IMR-90 (cell line): ENCODE data around the gene TECTB. TPM values are rescaled to one million over a fixed set of nuclear protein-coding genes. Genes with fewer than 3 reads are reported as not detected.

Source experiments
- ATAC-seq: fragments of 200-7000 bp; cut with Tn5 transposase; 2 replicates; pipeline ENCODE4 v1.9.1; 2020; ENCODE audit warnings: low read depth, mild to moderate bottlenecking, moderate library complexity
- BruUV-seq: library from RNA; stranded (reverse); fragments of 400-500 nt; replicated peaks from 2 replicates; lab custom pipeline; 2021; lab: Mats Ljungman, UMichigan
- CTCF ChIA-PET: fragments of 300-600 bp; formaldehyde crosslinking; extraction: SDS; loops from one replicate; lab custom pipeline; 2021; ENCODE audit warnings: antibody characterized with exemption; lab: Yijun Ruan, JAX
- POLR2A ChIA-PET: fragments of 300-600 bp; sonication (Branson Sonifier 250); formaldehyde crosslinking; loops from one replicate; lab custom pipeline; 2022; ENCODE audit warnings: antibody characterized with exemption; ENCODE audit not compliant: unreplicated experiment; lab: Charles Lee
- DNase-seq: peaks from one replicate; pipeline ENCODE4 v3.0.0; 2013
- H2AFZ ChIP-seq: replicated peaks from 2 replicates; pipeline ENCODE3; 2013; ENCODE audit warnings: low read length, mild to moderate bottlenecking; ENCODE audit not compliant: poor library complexity
- H2AK5ac ChIP-seq: 2 replicates; pipeline ENCODE4 v1.6.1; 2013; ENCODE audit warnings: low read depth, low read length, inconsistent platforms
- H2AK9ac ChIP-seq: replicated peaks from 2 replicates; pipeline ENCODE3; 2013; ENCODE audit warnings: mild to moderate bottlenecking, low read depth, low read length, moderate library complexity; ENCODE audit not compliant: poor library complexity
- H2BK120ac ChIP-seq: 2 replicates; pipeline ENCODE4 v1.6.1; 2013; ENCODE audit warnings: low read depth, low read length, inconsistent platforms
- H2BK15ac ChIP-seq: 3 replicates; pipeline ENCODE4 v1.6.1; 2013; ENCODE audit warnings: low read depth, low read length, inconsistent platforms
- H2BK20ac ChIP-seq: 2 replicates; pipeline ENCODE4 v1.6.1; 2013; ENCODE audit warnings: low read depth, mild to moderate bottlenecking, inconsistent platforms, low read length, moderate library complexity
- H2BK5ac ChIP-seq: 2 replicates; pipeline ENCODE4 v1.6.1; 2013; ENCODE audit warnings: mild to moderate bottlenecking, low read depth, low read length, inconsistent platforms; ENCODE audit not compliant: poor library complexity, severe bottlenecking
- H3K14ac ChIP-seq: replicated peaks from 2 replicates; pipeline ENCODE4 v1.6.1; 2013; ENCODE audit warnings: low read depth, low read length, inconsistent platforms
- H3K18ac ChIP-seq: 2 replicates; pipeline ENCODE4 v1.6.1; 2013; ENCODE audit warnings: low read depth, low read length, control low read depth
- H3K23ac ChIP-seq: 2 replicates; pipeline ENCODE4 v1.6.1; 2013; ENCODE audit warnings: low read depth, low read length, inconsistent platforms
- H3K27ac ChIP-seq: 2 replicates; pipeline ENCODE4 v1.5.1; 2013; ENCODE audit warnings: mild to moderate bottlenecking, control low read depth, low read length; ENCODE audit not compliant: insufficient read depth
- H3K27me3 ChIP-seq: 2 replicates; pipeline ENCODE4 v1.6.1; 2013; ENCODE audit warnings: low read length; ENCODE audit not compliant: control insufficient read depth, insufficient read depth
- H3K36me3 ChIP-seq: 2 replicates; pipeline ENCODE4 v1.6.1; 2013; ENCODE audit warnings: low read length, mixed read lengths; ENCODE audit not compliant: control insufficient read depth, insufficient read depth
- H3K4ac ChIP-seq: 2 replicates; pipeline ENCODE4 v1.6.1; 2013; ENCODE audit warnings: low read depth, low read length, inconsistent platforms
- H3K4me1 ChIP-seq: 2 replicates; pipeline ENCODE4 v1.6.1; 2013; ENCODE audit warnings: low read length, mixed read lengths; ENCODE audit not compliant: control insufficient read depth, insufficient read depth
- H3K4me2 ChIP-seq: 2 replicates; pipeline ENCODE4 v1.6.1; 2013; ENCODE audit warnings: low read depth, mild to moderate bottlenecking, control low read depth, low read length, moderate library complexity
- H3K4me3 ChIP-seq: 2 replicates; pipeline ENCODE4 v1.5.1; 2013; ENCODE audit warnings: low read depth, mild to moderate bottlenecking, control low read depth, low read length, moderate library complexity; ENCODE audit not compliant: insufficient read depth
- H3K56ac ChIP-seq: 2 replicates; pipeline ENCODE4 v1.6.1; 2013; ENCODE audit warnings: low read length, inconsistent platforms; ENCODE audit not compliant: insufficient read depth; ENCODE audit errors: extremely low read depth
- H3K79me1 ChIP-seq, 2 experiments: 2 replicates each; pipeline ENCODE4 v1.6.1; 2013; ENCODE audit warnings: low read length in 2 of 2, inconsistent platforms in 1 of 2, low read depth in 1 of 2
- H3K9ac ChIP-seq: 2 replicates; pipeline ENCODE4 v1.6.1; 2013; ENCODE audit warnings: low read depth, low read length, control low read depth
- H3K9me1 ChIP-seq: 2 replicates; pipeline ENCODE4 v1.6.1; 2013; ENCODE audit warnings: low read length, inconsistent platforms; ENCODE audit not compliant: insufficient read depth
- H3K9me3 ChIP-seq: 2 replicates; pipeline ENCODE4 v1.6.1; 2013; ENCODE audit warnings: low read length; ENCODE audit not compliant: control insufficient read depth, insufficient read depth
- H4K20me1 ChIP-seq: 2 replicates; pipeline ENCODE4 v1.6.1; 2013; ENCODE audit warnings: low read length, inconsistent platforms; ENCODE audit not compliant: insufficient read depth
- H4K5ac ChIP-seq: 2 replicates; pipeline ENCODE4 v1.6.1; 2013; ENCODE audit warnings: mild to moderate bottlenecking, low read depth, low read length, control low read depth
- H4K8ac ChIP-seq, 2 experiments: 2 replicates each; pipeline ENCODE4 v1.6.1; 2013; ENCODE audit warnings: low read depth in 2 of 2, low read length in 2 of 2, control low read depth in 1 of 2, inconsistent platforms in 1 of 2
- H4K91ac ChIP-seq: 2 replicates; pipeline ENCODE4 v1.6.1; 2013; ENCODE audit warnings: low read depth, low read length, inconsistent platforms; ENCODE audit not compliant: insufficient read depth
- BHLHE40 ChIP-seq: fragments of 150-350 bp; IDR thresholded peaks from 2 replicates; pipeline ENCODE4 v1.6.1; 2016; ENCODE audit warnings: mild to moderate bottlenecking, low read depth, low read length
- CEBPB ChIP-seq: IDR thresholded peaks from 2 replicates; pipeline ENCODE4 v1.6.1; 2012; ENCODE audit warnings: low read depth, low read length, improper control_type of control experiment
- CHD1 ChIP-seq: IDR thresholded peaks from 2 replicates; pipeline ENCODE4 v1.6.1; 2012; ENCODE audit warnings: low read depth, low read length, improper control_type of control experiment
- CTCF ChIP-seq: conservative IDR thresholded peaks from 2 replicates; pipeline ENCODE4 v1.5.1; 2012; ENCODE audit warnings: mild to moderate bottlenecking, low read depth, low read length, improper control_type of control experiment
- ELK1 ChIP-seq: fragments of 150-350 bp; IDR thresholded peaks from 2 replicates; pipeline ENCODE4 v1.6.1; 2016; ENCODE audit warnings: low read depth, mild to moderate bottlenecking, low read length, moderate library complexity, borderline replicate concordance
- FOS ChIP-seq: fragments of 150-350 bp; IDR thresholded peaks from 2 replicates; pipeline ENCODE4 v1.6.1; 2016; ENCODE audit warnings: low read depth, low read length
- MAFK ChIP-seq: IDR thresholded peaks from 2 replicates; pipeline ENCODE4 v1.6.1; 2012; ENCODE audit warnings: low read depth, low read length, improper control_type of control experiment
- MAZ ChIP-seq: IDR thresholded peaks from 2 replicates; pipeline ENCODE4 v1.6.1; 2012; ENCODE audit warnings: low read depth, mild to moderate bottlenecking, low read length, improper control_type of control experiment, moderate library complexity, borderline replicate concordance
- POLR2A ChIP-seq: IDR thresholded peaks from 2 replicates; pipeline ENCODE4 v1.6.1; 2012; ENCODE audit warnings: mild to moderate bottlenecking, low read depth, low read length
- RAD21 ChIP-seq: IDR thresholded peaks from 2 replicates; pipeline ENCODE4 v1.6.1; 2012; ENCODE audit warnings: low read length, improper control_type of control experiment
- RCOR1 ChIP-seq: IDR thresholded peaks from 2 replicates; pipeline ENCODE4 v1.6.1; 2012; ENCODE audit warnings: mild to moderate bottlenecking, low read length, improper control_type of control experiment; ENCODE audit not compliant: insufficient replicate concordance
- RFX5 ChIP-seq: IDR thresholded peaks from 2 replicates; pipeline ENCODE4 v1.8.0; 2012; ENCODE audit warnings: low read depth, mild to moderate bottlenecking, low read length, moderate library complexity
- USF2 ChIP-seq: fragments of 150-350 bp; IDR thresholded peaks from 2 replicates; pipeline ENCODE4 v1.6.1; 2017; ENCODE audit warnings: mild to moderate bottlenecking, antibody characterized with exemption, low read length, low read depth
- WGBS, 2 experiments: methylation state at CpG; one replicate each; pipeline versions ENCODE4 v1.1.5 to v1.1.7; 2013; ENCODE audit warnings: missing lambda C conversion rate in 2 of 2; ENCODE audit not compliant: insufficient read length in 1 of 2; ENCODE audit errors: extremely low coverage in 2 of 2; 5-methylcytosine and 5-hydroxymethylcytosine counted together
- dilution Hi-C: fragments of 300-500 bp; cut with HindIII; formaldehyde crosslinking; loops from one replicate; pipeline ENCODE4 v1.14.3; 2018; ENCODE audit warnings: low sequenced_read_pairs; ENCODE audit not compliant: unreplicated experiment
- in situ Hi-C: fragments of 300-500 bp; cut with MboI; formaldehyde crosslinking; loops from 3 replicates; pipeline ENCODE4 v1.14.3; 2019; ENCODE audit warnings: low sequenced_read_pairs, inconsistent platforms, mixed read lengths
- intact Hi-C: fragments of 100-400 bp; cut with micrococcal nuclease; formaldehyde crosslinking; loops from 2 replicates; pipeline ENCODE4 v1.10.0; 2022
- polyA plus RNA-seq, 3 experiments: library from polyadenylated mRNA; depleted of rRNA; stranded (reverse); fragments of >200 nt; gene quantifications; 2 replicates each; pipeline ENCODE4 v1.2.3, GENCODE V29; 2012; ENCODE audit warnings: low replicate concordance in 1 of 3
- total RNA-seq: library from RNA; depleted of rRNA; stranded (reverse); fragments of >200 nt; gene quantifications from 2 replicates; pipeline ENCODE4 v1.2.3, GENCODE V29; 2012

TECTB gene
- total and polyA plus RNA-seq, 2 of the 4 experiments (the other 2 are of a cell fraction): not detected

DNA sequence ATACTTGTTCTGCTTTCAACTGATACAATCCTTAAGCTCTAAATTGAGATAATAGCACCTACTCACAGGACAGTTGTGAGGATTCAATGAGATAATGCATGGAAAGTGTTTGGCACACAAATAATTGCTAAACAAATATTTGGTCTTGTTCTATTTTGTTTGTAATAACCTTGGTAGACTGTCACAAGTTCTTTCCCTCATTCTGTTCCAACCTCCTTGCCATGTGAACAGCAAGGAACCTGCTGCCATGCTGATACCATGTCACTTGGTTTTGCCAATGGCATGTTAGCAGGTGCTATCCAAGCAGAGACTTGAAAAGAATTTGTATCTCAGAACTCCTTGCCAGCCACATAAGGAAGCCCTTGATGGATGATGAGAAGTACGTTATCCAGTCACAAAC lies 24.8 kb upstream of the TECTB start:
- no peaks in the 10 kb centered on the region for H3K9me3 ChIP-seq
- no peak overlapping the region for H2BK5ac ChIP-seq
- no peak overlapping the region for H2AK5ac ChIP-seq
- H4K91ac ChIP-seq: no peak overlapping the region
- no peak overlapping the region for H2AK9ac ChIP-seq
- H3K9ac ChIP-seq: no peak overlapping the region
- no peak overlapping the region for H2BK15ac ChIP-seq
- TF ChIP-seq USF2 (no peak), FOS (no peak), CHD1 (no peak), POLR2A (no peak), BHLHE40 (no peak), RFX5 (no peak), MAFK (no peak), RAD21 (no peak), RCOR1 (no peak), CTCF (no peak), CEBPB (no peak), ELK1 (no peak), MAZ (no peak)
- H2BK120ac ChIP-seq: no peak overlapping the region
- no peak overlapping the region for H3K4ac ChIP-seq
- dilution Hi-C loops (no loop called here), in situ Hi-C loops (no loop called here), intact Hi-C loops (no loop called here)
- no peaks in the 10 kb centered on the region for H3K36me3 ChIP-seq
- no CpG with 5 or more reads among the region's 1 CpG for WGBS, 2 experiments
- H3K14ac ChIP-seq: no peak overlapping the region
- H3K9me1 ChIP-seq: no peaks in the 10 kb centered on the region
- H3K4me2 ChIP-seq: no peak overlapping the region
- H2AFZ ChIP-seq: no peak overlapping the region
- no peak overlapping the region for H2BK20ac ChIP-seq
- ChIA-PET POLR2A (no interaction called here), CTCF (no interaction called here)
- BruUV-seq: no TSS peak
- no peak overlapping the region for H4K5ac ChIP-seq
- no peak overlapping the region for H3K56ac ChIP-seq
- H3K27me3 ChIP-seq: no peaks in the 10 kb centered on the region
- H3K18ac ChIP-seq: no peak overlapping the region
- no peaks in the 10 kb centered on the region for H4K20me1 ChIP-seq
- no peak for ATAC-seq
- no peak overlapping the region for H3K23ac ChIP-seq
- H3K4me1 ChIP-seq: peaks cover 6% of the 10 kb centered on the region; the same call in 1 of the 2 replicates
- no peak overlapping the region for H3K27ac ChIP-seq
- no peak overlapping the region for H3K4me3 ChIP-seq
- no peak overlapping the region for H4K8ac ChIP-seq
- DNase-seq: no peak
- H3K79me1 ChIP-seq: no peaks in the 10 kb centered on the region
